SK-N-SH (cell line): ENCODE data around the gene LRIG1.

Experiments
- EP300 ChIP-seq, 2 experiments: IDR thresholded peaks; 2 replicates each; pipeline versions ENCODE4 v1.4.0 to v1.6.1; 2012; ENCODE audit warnings: borderline replicate concordance in 1 of 2, low read depth in 1 of 2, low read length in 1 of 2
- JUND ChIP-seq: IDR thresholded peaks from 2 replicates; pipeline ENCODE4 v1.4.0; 2012
- MXI1 ChIP-seq: IDR thresholded peaks from 2 replicates; pipeline ENCODE4 v1.6.1; 2012; ENCODE audit warnings: mild to moderate bottlenecking, low read depth, low read length, improper control_type of control experiment
- RFX5 ChIP-seq: IDR thresholded peaks from 2 replicates; pipeline ENCODE4 v1.6.1; 2012; ENCODE audit warnings: mild to moderate bottlenecking, improper control_type of control experiment, low read length
- TF ChIP-seq, protein P1 (sequence below): fragments of 150-350 bp; IDR thresholded peaks from 2 replicates; pipeline ENCODE4 v1.6.1; 2016; ENCODE audit warnings: mild to moderate bottlenecking, low read depth, low read length
- TF ChIP-seq, protein P2 (sequence below): fragments of 200-600 bp; sonication (generic); IDR thresholded peaks from 2 replicates; pipeline ENCODE4 v1.6.1; 2017; ENCODE audit warnings: antibody characterized with exemption, mild to moderate bottlenecking, moderate library complexity
- TF ChIP-seq, protein P3 (sequence below): IDR thresholded peaks from 2 replicates; pipeline ENCODE4 v1.6.1; 2012; ENCODE audit warnings: mild to moderate bottlenecking, low read depth, low read length, moderate library complexity

DNA sequence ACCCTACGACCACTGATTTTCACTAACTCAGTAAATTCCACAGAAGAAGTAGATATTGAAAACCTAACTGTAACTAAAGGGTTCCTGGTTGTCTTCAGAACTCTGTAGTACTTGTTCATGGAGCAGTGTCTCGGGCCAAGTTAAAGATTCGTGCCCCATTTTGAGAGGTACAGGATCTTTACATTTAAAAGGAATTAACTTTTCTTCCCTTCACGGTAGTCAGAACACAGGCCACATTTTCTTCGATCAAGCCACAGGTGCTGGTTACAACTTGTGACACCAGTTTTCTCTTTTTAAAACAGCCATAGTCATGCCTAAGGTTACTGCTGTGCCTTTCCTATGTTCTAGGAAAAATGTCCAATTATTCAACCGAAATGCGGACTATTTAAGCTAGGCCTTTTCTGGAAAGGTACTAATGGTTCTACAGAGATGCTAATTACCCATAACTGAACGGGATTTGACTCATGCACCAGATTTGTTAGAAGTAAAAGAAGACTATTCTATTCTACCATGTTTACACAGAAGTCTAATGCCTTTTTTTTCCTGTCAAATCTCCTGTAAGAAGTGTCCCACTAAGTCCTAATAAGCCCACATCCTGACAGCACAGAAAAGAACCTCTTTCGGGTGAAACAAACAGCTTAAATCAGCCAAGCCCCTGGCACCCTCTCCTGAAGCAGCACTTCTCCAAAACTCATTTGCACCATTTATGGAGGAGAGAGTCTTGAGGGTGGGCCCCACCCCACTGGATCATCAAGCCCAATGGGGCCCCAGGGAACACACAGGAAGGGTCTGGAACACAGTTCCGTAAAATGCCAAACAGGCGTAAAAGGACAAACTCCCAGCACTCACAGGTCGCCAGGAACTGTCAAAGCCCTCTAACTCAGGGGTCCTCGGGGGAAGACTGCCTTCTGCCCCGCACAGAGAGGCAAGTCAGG, 1.9 kb downstream of the LRIG1 start:
- TF ChIP-seq, protein P1, sequence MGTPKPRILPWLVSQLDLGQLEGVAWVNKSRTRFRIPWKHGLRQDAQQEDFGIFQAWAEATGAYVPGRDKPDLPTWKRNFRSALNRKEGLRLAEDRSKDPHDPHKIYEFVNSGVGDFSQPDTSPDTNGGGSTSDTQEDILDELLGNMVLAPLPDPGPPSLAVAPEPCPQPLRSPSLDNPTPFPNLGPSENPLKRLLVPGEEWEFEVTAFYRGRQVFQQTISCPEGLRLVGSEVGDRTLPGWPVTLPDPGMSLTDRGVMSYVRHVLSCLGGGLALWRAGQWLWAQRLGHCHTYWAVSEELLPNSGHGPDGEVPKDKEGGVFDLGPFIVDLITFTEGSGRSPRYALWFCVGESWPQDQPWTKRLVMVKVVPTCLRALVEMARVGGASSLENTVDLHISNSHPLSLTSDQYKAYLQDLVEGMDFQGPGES = no peak
- TF ChIP-seq EP300 (IDR thresholded peaks at IDR 0.05; ENCODE audit: borderline replicate concordance in 1 of 2, low read depth in 1 of 2, low read length in 1 of 2) (no peak), MXI1 (no peak), JUND (no peak), RFX5 (no peak)
- TF ChIP-seq, protein P2, sequence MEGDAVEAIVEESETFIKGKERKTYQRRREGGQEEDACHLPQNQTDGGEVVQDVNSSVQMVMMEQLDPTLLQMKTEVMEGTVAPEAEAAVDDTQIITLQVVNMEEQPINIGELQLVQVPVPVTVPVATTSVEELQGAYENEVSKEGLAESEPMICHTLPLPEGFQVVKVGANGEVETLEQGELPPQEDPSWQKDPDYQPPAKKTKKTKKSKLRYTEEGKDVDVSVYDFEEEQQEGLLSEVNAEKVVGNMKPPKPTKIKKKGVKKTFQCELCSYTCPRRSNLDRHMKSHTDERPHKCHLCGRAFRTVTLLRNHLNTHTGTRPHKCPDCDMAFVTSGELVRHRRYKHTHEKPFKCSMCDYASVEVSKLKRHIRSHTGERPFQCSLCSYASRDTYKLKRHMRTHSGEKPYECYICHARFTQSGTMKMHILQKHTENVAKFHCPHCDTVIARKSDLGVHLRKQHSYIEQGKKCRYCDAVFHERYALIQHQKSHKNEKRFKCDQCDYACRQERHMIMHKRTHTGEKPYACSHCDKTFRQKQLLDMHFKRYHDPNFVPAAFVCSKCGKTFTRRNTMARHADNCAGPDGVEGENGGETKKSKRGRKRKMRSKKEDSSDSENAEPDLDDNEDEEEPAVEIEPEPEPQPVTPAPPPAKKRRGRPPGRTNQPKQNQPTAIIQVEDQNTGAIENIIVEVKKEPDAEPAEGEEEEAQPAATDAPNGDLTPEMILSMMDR = no peak
- TF ChIP-seq, protein P3, sequence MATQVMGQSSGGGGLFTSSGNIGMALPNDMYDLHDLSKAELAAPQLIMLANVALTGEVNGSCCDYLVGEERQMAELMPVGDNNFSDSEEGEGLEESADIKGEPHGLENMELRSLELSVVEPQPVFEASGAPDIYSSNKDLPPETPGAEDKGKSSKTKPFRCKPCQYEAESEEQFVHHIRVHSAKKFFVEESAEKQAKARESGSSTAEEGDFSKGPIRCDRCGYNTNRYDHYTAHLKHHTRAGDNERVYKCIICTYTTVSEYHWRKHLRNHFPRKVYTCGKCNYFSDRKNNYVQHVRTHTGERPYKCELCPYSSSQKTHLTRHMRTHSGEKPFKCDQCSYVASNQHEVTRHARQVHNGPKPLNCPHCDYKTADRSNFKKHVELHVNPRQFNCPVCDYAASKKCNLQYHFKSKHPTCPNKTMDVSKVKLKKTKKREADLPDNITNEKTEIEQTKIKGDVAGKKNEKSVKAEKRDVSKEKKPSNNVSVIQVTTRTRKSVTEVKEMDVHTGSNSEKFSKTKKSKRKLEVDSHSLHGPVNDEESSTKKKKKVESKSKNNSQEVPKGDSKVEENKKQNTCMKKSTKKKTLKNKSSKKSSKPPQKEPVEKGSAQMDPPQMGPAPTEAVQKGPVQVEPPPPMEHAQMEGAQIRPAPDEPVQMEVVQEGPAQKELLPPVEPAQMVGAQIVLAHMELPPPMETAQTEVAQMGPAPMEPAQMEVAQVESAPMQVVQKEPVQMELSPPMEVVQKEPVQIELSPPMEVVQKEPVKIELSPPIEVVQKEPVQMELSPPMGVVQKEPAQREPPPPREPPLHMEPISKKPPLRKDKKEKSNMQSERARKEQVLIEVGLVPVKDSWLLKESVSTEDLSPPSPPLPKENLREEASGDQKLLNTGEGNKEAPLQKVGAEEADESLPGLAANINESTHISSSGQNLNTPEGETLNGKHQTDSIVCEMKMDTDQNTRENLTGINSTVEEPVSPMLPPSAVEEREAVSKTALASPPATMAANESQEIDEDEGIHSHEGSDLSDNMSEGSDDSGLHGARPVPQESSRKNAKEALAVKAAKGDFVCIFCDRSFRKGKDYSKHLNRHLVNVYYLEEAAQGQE = no peak
